IPS-11a (cell line): ENCODE results near the gene ERAL1.
"Not testable (repeated sequence)": the region's sequence is repeated elsewhere in the genome, so short reads cannot be mapped to it uniquely, and the experiment has no call there.

Experiments
- H3K4me3 ChIP-seq: one replicate; pipeline ENCODE4 v1.5.1; 2013; ENCODE audit warnings: low read depth, low read length, control low read depth

Gene ERAL1

GRCh38 chr17:28854457-28855335 is at the start of gene ERAL1:
Gene ERAL1 (plus strand): TSS chr17:28855016. CDS start chr17:28855035, 19 bp downstream.
- peak within 1 kb of the TSS; percentile 89 for H3K4me3 ChIP-seq

DNA sequence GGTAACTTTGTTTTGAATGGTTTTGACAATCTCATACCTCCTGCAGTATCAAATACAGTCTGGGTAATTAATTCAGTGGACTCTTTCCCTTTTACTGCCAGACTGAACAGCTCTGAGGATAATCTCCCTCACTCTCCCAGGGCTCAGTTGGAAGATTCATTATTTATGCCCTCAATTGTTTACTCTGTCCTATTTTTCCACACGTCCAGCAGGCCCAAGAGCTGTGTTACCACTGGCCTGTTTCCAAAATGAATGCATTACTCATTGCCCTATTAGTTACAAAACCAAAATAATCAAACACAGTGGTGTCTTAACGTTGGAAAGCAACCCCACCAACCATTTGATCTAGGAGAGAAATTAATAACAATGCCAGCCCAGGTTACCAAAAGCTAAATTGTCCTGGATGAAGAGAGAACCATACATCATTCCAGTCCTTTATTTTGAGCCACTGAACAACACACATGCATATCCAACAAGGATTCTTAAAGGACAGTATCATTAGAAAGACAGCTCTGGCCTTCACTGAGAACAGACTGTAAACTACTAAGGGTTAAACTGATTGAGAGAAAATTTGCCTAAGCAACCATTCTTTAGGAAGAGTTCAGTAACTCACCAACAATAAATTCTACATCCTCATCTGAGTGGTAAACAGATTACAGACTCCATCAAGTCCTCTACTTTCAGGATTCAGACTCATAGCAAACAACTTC is 46.7 kb upstream of the ERAL1 start:
- H3K4me3 ChIP-seq, result no peak overlapping the region

DNA sequence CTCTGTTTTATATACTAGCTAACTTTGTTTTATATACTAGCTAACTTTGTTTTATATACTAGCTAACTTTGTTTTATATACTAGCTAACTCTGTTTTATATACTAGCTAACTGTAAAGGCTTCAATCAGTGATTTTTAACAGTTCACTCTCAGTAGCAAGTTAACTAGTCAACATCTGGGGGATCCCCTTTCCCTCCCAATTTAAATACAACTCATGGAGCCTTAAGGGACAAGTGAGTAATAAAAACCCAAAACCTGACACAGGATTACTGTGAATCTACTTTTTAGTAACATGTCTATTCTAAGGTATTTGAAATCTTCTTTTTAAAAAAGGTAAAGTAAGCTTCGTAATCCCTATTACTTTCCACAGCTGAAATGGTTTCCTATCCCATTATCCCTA is 44.4 kb upstream of the ERAL1 start:
- H3K4me3 ChIP-seq, result no peak overlapping the region

GRCh38 chr17:28811651-28812090 is 43.1 kb upstream of the ERAL1 start:
- H3K4me3 ChIP-seq, result peak overlapping the region; percentile 86

DNA sequence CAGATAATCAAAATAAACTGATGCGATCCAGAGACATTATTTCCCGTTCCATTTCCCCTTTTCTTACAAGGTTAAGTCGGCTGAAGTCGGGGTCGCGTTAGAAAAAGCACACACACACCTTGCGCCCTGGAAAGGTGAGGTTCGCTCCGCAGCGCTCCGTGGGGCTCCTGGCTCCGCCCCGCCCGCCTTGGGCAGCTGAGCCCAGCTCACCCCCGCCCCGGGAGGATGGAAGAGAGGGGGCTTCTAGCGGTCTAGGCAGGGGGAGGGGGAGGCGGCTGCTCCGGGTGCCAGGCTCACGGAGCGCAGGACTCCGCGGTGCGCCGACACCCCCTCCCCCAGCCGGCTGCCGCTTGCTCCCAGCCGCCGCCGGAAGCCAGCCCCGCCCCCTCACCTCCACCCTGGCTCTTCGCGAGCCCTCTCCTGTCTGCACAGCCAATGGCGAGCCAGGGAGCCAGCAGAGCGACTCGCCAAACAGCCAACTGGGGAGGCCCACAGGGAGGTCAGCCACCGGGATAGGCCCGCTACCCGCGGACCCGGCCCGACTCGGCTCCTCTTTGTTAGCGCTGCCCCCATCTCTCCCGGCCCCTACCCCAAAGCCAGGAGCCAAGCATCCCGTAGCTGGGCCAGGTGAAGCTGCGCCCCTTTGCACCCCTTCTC is 42.6 kb upstream of the ERAL1 start:
- peak overlapping the region; percentile 86 for H3K4me3 ChIP-seq

- peak overlapping the region; percentile 58 for H3K4me3 ChIP-seq
Observed at GRCh38 chr17:28812748-28813377, 42.0 kb upstream of the ERAL1 start.

DNA sequence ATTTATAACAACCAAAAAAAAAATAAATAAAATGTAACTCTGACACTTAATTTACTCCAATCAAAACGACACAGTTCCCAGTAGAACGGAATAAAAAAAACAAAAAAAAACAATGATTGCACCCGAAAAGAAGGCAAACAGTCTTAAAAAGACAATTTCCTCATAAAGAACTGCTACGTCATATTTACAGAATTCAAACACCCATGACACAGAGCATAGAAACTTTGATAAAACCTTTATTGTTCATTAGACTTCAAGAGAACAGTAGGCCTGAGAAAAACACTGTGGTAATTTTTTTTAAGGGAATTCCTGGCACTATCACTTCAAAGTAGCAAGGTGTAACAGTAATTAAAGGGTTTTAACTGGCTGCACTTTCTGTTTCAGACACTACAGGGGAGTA is 38.3 kb upstream of the ERAL1 start:
- H3K4me3 ChIP-seq, result no peak overlapping the region

DNA sequence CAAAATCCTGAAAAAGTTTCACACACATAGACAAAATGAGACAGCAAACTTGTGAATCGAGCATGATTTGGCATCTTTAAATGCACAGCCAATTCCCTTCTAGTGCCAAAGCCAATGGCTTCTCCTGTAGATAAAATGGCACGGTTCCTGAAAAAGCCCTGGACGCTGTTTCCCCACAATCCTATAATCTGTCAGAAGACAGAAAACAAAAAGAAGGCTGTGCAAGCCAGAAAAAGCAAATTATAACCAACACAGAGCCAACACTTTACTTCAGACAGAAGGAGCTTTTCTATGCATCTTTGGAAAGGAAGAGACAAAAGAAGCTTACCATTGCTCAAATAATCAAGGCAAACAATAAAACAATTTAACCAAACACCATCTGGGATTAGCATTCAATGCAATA is 36.0 kb upstream of the ERAL1 start:
- no peak overlapping the region for H3K4me3 ChIP-seq

GRCh38 chr17:28819582-28819981 is 35.2 kb upstream of the ERAL1 start:
- no peak overlapping the region for H3K4me3 ChIP-seq

GRCh38 chr17:28827672-28828071 is 27.1 kb upstream of the ERAL1 start:
- H3K4me3 ChIP-seq, result no peak overlapping the region

DNA sequence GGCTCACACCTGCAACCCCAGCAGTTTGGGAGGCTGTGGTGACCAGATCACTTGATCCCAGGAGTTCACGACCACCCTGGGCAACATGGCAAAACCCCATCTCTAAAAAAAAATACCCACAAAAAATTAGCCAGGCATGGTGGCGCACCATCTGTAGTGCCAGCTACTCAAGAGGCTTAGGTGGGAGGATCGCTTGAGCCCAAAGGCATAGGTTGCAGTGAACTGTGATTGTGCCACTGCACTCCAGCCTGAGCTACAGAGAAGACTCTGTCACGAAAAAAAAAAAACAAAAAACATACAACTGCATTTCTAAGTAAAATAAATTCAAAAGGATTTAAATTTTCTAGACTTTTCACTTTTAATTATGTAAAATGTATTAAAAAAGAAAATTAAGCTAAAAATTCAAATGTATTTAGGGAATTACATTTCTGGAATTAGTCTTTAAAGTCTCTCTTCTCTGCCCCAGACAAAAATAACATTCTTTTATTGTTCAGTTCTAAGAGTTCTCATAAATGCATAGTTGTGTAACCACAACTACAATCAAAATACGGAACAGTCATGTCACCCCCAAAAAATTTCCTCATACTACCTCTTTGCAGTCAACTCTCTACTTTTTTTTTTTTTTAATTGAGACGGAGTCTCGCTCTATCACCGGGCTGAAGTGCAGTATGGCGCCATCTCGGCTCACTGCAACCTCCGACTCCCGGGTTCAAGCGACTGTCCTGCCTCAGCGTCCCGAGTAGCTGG is 26.3 kb upstream of the ERAL1 start:
- no peak overlapping the region for H3K4me3 ChIP-seq

- no peak overlapping the region for H3K4me3 ChIP-seq
Observed at GRCh38 chr17:28834420-28834819, 20.4 kb upstream of the ERAL1 start.

DNA sequence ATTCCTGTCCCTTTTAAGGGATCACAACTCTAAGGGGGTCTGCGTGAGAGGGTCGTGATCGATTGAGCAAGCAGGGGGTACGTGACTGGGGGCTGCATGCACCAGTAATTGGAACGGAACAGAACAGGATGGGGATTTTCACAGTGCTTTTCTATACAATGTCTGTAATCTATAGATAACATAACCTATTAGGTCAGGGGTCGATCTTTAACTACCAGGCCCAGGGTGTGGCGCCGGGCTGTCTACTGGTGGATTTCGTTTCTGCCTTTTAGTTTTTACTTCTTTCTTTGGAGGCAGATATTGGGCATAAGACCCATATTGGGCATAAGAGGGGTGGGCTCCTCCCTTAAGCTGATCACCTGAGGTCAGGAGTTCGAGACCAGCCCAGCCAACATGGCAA is 18.3 kb upstream of the ERAL1 start:
- H3K4me3 ChIP-seq, result not testable (repeated sequence)

DNA sequence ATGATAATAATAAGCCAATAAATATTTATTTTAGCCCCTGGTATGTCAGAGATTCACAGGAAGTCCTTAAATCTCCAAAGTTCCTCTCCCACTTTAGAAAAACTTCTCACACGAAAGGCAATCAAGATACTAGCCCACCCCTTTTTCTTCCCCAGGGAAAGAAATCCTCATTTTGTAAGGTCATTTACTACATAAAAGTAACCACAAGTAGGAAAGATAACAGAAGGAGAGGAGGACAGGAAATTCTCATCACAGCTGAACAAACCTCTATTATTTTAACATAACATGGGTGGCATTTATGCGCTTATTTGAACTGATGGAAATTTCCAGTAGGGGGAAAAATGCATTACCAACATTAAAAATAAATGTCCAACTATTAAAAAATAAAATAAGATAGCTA is 15.6 kb upstream of the ERAL1 start:
- no peak overlapping the region for H3K4me3 ChIP-seq

GRCh38 chr17:28841901-28842281 is 12.9 kb upstream of the ERAL1 start:
- H3K4me3 ChIP-seq, result peak overlapping the region; percentile 97

DNA sequence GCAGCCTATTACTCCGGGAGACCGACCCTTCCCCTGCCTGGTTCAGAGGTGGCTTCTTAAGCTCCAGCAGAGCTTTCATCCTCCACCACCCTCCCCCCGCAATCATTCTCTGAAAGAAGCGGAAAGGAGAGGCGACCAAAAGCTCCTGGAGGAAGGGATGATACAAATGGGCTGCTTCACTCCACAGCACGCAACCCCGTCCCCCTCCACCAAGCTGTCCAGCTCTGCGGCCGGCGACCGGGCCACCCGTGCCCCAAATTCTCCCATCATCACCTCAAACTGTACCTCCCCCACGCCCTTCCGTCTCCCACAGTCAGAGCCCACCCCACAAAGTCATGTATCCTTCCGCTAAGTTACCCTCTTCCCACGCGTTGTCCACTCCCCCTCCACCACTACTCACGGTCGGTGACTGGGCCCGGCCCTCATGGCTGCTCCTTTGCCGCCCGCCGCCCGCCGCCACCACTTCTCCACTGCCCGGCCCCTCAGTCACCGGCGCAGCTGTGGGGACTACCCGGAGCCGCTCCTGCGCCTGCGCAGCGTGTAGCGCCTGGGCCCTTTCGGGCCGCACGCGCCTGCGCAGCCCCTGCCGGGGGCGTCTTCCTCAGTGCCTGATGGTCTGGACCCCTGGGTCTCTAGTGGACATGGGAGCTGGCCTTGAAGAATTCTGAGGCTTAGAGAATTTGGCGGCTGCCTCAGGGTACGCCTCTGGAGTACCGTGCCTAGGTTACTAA is 12.4 kb upstream of the ERAL1 start, which contains the start of gene FAM222B:
TSS of gene FAM222B (minus strand) at position 509 of the 731 bp plus-strand sequence. CDS start 76,123 bp downstream, outside the sequence.
- peak within 1 kb of the TSS; percentile 97 for H3K4me3 ChIP-seq

GRCh38 chr17:28843816-28844148 is 11.0 kb upstream of the ERAL1 start:
- no peak overlapping the region for H3K4me3 ChIP-seq

DNA sequence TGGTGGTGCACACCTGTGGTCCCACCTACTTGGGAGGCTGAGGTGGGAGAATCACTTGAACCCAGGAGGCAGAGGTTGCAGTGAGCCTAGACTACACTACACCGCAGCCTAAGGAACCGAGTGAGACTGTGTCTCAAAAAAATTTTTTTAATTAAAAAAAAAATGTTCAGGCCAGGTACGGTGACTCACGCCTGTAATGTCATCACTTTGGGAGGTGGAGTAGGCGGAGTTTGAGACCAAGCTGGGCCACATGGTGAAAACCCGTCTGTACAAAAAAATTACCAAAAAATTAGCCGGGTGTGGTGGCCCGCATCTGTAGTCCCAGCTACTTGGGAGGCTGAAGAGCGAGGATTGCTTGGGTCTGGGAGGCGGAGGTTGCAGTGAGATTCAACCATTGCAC is 8.6 kb upstream of the ERAL1 start:
- no peak overlapping the region for H3K4me3 ChIP-seq

- not testable (repeated sequence) for H3K4me3 ChIP-seq
Observed at GRCh38 chr17:28846699-28847098, 8.1 kb upstream of the ERAL1 start.

GRCh38 chr17:28848667-28849066 is 6.1 kb upstream of the ERAL1 start:
- not testable (repeated sequence) for H3K4me3 ChIP-seq
